HG03039 (cell line): Measurements from ENCODE around the gene DIS3L2.
"Not testable (repeated sequence)": the region's sequence is repeated elsewhere in the genome, so short reads cannot be mapped to it uniquely, and the experiment has no call there.

Experiments
- ATAC-seq: cut with Tn5 transposase; IDR thresholded peaks from one replicate; pipeline ENCODE4 v1.9.1; 2021; ENCODE audit warnings: mild to moderate bottlenecking, moderate library complexity; ENCODE audit not compliant: unreplicated experiment

DIS3L2 gene

DNA sequence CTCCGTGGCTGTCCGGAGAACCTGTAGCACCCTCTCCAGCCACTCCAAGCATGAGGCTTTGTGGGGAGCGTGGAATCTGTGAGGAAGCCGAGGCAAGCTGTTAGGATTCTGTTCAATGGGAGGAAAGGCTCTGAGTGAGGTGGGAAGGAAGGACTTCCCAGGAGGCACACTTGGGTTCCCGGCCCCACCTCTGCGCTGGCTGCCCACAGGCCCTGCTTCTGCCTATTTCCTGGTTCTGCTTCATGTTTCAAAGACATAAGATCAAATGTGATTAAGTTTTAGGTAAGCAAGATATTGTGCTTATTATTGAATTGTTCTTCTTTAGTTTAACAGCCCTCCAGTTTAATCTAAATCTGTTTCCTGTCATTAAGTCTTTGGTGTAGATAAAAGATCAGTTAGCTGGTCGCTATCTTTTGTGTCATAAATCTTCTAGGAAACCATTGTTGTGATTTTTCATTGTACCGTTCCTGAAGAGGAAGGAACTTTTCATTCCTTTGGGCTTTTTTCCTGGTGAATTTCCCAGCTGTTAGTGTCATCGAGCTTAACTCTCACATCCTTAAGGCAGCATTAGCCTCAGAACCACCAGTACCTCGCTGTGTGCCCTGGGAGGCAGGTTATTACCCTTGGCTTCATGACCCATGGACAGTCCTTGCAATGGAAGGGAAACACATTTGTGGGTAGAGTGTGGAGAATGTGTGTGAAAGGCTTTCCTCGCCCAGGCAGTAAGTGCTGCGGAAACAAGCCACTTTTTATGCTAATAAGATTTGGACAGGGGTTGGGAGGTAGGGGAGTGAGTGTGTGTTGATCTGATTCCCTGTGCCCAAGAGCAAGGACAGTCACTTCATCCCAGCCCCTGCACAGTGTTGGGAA lies 355.2 kb downstream of the DIS3L2 start:
- no peak for ATAC-seq

DNA sequence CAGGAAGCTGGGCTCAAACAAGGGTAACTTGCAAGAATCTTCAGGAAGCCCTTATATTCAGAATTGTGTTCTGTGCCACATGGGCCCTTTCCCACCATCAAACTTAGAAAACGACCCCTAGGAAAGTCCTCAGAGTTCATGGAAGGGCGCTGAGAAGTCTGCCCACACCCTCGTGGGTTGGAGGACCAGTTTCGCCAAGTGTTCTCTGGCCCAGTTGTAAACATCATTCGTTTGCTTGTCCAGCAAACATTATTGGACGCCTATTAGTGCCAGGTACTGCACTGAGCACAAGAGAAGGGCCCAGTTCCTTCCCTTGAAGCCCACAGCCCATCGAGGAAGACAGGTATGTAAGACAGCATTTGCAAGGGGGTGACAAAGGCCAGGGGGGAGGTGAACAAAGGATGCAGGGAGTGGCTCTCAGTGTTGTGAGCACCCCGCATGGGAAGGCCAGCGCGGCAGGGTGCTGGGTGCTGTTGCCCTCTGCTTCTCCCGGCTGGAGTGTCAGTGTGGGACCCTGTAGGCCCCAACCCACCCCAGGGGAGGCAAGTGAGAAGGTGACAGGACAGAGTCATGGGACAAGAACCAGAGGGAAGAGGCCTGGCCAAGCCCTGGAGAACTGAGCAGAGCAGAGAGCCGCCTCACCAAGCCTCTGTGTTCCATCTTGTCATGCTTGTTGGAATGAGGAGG lies 356.8 kb downstream of the DIS3L2 start:
- ATAC-seq: no peak

DNA sequence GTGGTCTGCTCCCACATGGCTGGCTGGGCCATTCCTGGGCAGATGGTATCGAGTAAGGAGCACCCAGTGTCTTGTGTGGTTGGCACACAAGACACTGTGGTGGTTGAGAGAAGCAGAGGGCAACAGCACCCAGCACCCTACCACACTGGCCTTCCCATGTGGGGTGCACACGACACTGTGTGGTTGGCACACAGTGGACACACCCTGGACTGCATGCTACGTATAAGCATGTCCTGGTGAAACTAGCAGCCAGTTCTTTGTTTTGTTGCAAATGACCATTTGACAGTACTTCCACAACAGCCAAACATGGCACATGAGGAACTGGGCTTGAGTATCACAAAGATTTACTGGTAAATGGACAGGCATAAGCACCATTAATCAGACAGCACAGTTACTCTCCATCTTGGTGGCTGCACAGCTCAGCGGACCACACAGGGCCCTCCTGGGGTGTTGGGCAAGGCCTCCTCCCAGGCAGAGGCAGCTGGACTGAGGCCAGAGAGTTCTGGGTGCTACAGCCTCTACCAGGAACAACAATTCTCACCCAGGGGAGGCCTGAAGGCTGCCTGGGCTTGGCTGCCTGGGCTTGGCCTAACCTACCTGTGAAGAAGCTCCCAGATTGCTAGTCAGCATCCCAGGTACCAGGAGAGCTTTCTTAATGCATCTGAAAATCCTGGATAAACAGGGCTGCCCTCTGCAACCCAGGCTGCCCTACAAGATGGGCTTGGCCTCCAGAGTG lies 357.7 kb downstream of the DIS3L2 start:
- no peak for ATAC-seq

DNA sequence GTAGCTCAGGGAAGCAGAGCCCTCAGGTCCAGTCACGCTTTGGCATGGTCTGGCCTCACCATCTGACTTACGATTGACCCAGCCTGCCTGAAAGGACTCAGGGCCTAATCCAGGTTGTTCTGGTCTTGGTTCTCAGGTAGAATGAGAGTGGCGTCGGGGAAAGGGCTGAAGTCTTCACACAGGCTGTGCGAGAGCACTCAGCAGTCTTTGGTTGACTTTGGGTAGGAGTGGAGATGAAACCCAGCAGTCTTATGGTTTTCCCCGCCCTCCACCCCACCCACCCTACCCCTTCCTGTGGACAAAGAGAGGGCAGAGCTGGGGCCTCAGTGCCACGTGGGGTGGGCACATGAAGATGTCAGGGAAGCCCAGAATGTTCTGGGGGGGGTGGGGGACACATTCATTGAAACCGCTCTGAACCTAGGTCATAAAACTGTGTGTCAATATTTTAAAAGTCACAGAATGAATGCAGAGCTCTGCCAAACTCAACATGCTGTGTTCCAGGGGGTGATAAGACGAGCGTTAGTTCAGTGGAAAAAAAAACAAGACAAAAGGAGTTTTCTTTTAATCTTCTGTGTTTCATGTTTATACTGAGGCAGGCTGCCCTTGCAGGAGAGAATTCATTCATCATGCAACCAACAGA lies 358.4 kb downstream of the DIS3L2 start:
- ATAC-seq: no peak

DNA sequence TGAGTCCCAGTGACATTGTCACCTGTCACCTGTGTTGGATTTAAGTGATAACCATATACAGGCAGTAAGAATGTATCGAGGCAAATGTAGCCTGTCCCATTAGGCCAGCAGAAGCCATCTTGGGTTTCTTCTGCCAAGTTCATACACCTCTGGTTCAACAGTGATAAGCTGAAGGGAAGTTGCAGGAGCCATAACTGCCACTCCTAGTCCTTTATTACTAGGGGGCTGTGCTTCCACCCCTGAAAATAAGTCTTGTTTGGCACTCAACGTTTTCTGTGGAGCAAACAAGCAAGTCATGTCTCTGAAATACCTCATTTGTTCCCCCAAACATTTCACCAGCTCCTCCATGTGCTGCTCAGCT lies 358.9 kb downstream of the DIS3L2 start:
- no peak for ATAC-seq

DNA sequence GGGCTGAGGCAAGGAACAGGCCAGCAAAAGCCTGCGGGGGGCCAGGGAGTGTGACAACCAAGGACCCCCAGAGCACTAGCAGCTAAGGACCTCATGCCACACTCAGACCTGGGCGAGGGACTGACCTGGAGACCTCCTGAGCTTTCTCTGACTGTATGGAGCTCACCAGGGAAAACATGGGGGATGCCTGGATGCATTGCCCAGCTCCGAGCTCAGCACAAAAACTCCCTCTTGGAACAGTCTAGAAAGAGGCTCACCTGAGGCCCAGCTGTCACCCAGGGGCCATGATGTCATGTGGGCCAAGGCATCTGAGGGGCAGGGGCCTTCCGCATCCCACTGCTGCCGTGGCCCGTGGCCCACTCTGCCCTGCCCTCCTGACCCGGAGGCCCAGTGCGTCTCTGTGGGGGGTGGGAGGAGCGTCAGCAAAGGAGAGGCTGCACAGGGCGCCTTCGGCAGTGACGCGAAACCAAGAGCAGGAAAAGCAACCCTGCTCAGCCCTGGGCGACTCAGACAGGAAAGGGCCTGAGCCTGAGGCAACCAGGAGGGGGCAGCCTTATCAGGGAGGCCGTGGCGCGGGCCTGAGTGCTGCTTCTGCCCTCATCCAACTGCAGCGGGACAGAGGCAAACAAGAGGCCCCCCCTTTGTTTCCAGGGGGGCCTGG lies 359.8 kb downstream of the DIS3L2 start:
- no peak for ATAC-seq

DNA sequence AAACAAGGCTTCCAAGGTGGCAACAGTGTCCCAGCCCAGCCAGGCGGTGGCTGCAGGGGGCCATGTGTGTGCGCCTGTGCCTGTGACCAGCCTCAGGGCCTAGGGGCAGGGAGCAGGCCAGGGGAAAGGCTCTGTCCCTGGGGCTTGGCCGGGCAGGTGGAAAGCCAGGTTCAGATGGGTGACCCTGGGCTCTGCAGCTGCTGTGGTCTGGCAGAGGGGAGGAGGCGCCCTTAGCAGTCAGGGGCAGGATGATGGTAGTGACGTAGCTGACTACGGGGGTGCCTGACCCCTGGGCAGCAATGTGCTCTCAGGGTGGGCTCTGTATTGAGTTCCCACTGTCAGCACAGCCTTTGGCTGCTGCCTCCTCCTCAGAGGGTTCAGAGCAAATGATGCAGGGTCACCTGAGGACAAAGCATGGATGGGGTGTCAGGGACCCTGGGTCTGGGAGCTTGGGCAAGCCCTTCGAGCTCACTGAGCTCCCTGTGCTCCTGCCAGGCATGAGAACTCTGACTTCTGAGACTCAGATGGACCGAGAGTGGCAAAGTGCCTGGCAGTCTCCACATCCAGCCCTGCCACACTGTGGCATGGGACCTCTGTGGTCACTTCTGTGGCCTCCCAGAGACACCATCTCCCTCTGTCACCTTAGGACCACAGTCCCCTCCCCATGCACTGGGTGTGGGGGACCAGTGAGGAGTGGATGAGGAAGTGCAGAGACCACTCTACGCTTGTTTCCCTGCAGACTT lies 360.5 kb downstream of the DIS3L2 start:
- no peak for ATAC-seq

DNA sequence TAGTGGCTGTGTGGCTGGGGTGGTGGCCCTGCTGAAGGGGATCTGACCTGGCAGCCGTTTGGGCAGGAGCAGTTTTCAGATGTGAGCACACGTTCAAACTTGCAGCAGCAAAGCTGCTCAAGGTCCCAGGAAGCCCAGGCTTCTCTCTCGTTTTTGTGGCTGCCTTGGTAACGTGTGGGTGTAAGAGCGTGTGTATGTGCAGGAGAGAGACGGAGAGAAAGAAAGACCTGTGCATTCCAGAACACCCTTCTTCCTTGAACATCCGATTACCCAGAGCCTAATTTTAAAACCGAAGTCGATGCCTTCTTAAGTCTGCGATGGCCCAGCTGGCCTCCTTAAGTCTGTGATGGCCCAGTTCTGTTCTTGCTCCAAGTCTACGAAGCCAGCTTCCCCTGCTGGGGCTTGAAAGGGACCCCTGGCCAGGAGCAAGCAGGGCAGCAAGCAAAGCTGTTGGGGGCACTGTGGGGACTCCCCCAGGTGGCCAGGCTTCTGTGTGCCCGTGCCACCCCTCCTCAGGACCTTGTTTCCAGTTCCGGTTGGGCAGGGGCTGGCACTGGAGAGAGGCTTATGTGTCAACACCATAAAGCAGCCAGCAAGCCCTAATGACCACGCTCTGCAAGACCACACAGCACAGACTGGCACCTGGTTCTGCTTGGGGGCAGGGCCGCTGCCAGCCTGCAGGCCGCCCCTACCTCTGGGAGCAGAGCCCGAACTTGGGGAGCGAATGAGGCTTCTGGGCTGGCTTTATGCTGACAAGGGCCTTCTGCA lies 361.2 kb downstream of the DIS3L2 start:
- ATAC-seq: no peak

DNA sequence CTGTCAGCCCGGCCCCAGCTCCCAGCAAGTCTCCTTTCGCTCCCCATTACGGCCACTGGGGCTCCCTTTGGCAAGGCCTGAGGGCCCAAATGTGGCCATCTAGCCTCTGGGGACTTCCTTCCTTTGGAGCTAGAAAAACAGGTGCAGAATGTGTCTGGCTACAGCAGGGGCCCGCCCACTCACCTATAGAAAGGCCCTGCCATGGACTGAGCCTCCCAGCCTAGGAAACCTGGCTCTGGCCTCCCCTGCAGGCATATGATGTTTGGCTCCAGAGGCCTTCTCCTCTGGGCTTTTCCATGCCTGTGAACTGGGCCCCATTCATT lies 361.8 kb downstream of the DIS3L2 start:
- ATAC-seq: no peak

DNA sequence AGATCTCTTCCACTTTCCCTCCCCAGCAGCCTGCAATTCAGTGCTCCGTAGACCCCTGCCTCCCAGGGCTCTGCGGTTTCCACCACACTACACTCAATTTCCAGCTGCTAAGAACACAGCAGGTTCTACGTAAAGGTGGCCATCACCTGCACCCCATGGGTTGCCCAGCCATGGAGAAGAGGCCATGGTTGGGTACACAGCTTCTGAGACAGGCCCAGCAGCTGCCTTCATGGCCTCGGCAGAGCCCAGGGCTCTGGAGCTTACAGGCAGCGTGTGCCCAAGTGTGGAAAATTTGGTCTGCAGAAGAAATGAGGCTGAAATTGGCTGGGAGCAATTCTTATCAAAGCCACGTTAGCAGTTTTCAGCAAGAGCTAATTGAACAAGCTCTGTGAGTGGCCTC lies 362.5 kb downstream of the DIS3L2 start:
- not testable (repeated sequence) for ATAC-seq

DNA sequence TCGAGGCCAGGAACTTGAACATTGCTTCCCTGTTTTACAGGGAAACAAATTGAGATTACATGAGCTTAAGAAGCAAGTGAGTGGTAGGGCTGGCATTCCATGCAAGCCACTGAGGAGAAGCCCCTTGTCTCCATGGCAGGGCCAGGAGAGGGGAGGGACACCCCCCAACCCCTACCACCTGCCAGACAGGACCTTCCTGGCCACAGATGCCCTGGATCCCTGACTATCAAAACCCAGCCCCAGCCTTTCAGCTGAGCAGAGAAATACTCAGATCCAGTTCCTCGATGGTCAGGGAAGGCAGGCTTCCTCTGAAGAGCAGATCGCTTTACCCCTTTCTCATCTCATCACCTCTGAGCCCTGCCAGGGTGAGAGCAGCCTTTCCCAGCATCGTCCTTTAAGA lies 363.3 kb downstream of the DIS3L2 start:
- no peak for ATAC-seq

DNA sequence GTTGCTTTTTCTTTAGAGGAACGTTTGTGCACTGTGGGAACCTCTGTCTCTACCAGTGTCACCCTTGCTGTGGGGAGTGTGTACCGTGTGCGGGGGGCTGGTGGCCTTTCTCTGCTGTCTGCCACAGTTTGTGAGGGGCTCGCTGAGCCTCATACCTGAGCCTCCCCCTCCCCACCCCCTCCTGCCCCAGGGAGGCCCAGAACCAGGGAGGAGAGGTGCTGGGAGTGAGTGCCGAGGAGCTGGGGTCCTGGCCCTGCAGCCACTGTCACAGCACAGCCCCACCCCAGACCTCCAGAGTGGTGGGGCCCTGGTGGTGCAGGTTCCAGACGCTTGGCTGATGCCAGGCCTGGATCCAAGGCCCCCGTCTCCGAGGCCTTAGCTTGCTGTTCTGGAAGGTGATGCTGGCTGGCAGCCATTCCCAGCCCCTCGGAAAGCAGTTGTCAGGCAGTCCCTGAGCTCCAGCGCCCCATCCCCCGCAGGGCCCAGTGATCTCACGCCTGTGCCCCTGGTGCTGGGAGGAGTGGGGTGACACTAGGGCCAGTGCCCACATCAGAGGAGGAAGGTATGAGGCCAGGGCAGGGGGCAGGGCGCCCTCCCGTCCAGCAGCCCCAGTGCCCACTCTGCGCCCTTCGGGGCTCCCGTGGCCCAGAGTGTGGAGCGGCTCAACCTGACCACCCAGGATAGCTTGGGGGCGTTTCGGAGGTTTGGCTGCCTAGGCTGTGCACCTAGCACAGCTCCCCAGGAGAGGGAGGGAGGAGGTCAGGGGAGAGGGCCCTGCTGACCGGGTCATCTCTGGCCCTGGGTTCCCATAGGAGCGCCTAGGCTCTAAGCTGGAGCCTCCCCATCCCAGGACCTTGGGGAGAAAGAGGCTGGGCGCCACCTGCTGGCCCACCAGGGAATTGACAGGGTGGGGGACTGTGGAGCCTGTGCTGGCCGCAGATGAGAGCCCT lies 364.1 kb downstream of the DIS3L2 start:
- ATAC-seq: no peak

DNA sequence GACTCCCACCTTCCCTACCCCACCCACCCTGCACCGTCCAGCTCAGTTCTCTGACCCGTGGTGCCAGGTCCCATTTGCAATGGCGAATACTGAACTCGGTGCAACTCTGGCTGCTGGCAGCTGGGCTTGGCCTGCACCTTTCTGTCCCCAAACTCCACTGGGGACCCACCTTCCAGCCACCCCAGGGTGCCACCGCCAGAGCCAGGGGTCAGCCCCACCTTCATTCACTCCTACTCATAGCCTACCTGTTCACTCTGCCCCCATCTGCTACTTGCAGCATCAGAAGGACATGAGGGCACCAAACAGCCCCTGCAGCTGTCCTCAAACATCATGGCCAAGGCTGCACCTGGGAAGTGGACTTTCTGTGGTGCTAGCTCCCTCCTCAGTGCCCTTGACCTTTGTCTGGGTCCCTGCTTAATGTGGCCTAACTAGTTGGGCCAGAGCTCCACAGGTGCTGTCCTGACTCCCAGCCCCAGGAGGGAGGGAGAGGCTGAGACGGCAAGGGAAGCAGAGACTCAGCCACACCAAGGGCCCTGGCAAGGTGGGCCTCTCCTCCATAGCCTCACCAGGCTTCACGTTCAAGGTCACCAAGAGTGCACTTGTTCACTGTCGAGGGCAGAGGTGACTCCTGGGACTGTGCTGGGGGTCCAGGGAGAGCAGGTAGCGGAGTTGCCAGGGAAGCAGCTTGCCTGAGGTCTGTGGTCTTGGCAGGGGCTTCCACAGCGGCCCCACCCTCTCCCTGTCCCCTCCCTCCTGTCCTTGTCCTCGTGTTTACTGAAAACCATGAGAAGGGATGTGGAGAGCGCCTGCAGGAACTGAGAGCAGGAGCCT lies 365.0 kb downstream of the DIS3L2 start:
- not testable (repeated sequence) for ATAC-seq

DNA sequence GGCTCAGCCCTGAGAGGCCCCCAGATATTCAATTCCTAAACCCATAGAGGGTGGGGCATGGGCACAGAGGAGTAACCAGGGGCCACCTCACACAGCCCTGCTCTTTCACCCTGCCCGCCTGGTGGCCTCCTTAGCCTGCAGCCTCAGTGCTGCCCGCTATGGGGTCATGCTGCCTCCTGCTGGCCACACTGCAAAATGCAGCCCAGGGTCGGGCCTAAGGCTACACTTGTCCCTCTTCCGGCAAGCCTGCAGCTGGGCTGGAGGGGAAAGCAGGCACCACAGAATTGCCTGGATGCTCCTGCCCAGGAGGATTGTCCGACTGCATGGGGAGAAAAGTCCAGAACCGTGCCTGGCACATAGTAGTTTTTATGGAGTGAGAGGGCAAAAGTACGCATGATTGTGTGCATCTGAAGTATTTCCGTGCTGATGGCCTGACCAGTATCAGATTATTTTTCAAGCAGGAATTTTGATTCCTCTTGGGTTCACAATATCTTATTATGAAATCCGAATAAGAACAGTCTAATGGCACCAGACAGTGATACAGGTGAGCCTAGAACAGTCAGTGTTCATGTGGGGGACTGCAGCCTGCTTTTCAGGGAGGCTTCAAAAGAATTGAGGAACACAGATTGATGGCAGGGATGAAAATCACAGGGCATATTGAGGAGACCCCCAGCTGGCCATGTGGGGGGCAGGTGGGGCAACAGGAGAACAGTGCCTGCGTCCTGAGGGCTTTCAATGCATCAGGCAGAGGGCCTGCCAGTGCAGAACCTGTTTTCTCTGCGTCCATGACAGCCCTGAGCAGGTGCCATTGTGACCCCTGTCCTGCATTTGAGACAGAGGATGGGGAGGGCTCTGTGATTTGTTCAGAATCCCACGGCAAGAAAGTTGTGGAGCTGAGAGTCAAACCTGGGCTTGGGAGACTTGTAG lies 365.9 kb downstream of the DIS3L2 start:
- no peak for ATAC-seq

DNA sequence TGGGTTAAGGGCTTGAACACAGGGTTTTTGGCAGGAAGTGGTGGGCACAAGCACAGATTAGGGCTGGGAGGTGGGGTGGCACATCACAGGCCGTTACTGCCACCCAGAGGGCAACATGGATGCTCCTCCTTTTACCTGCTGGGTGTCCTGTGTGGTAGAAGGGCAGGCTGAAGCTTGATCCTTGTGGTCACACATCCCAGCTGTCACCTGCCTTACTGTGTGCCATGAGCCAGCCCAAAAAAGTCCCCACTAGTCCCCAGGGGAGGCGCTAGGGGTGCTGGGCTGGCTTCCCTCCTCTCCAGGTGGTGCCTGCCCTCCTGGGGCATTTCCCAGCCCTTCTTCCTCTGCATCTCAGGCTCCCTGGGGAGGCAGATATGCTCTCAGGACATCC lies 366.5 kb downstream of the DIS3L2 start:
- no peak for ATAC-seq
